NCI-H1930 (cell line): Measurements from ENCODE around the gene SHROOM3.
A peak's percentile ranks its signal among the peaks of the same experiment; 100 is the strongest.

Experiments used
- DNase-seq, 2 experiments: peaks; one replicate each; lab custom pipeline; 2025; lab: John Stamatoyannopoulos, UW

SHROOM3 gene

GRCh38 chr4:76569706-76570105, 134.7 kb downstream of the SHROOM3 start:
- no peak for DNase-seq

GRCh38 chr4:76570141-76570973, 135.3 kb downstream of the SHROOM3 start:
- no peak for DNase-seq

- DNase-seq = peak; percentile 10 to 69
Observed at GRCh38 chr4:76571274-76571673, 136.2 kb downstream of the SHROOM3 start.

- DNase-seq = no peak
Observed at GRCh38 chr4:76572224-76572623, 137.2 kb downstream of the SHROOM3 start.

GRCh38 chr4:76576824-76577223, 141.8 kb downstream of the SHROOM3 start:
- DNase-seq = no peak

- DNase-seq = no peak
Observed at GRCh38 chr4:76578002-76578560, 143.1 kb downstream of the SHROOM3 start.

GRCh38 chr4:76579596-76580375, 144.8 kb downstream of the SHROOM3 start:
- DNase-seq = peak in 1 of 2 experiments; percentile 38

GRCh38 chr4:76581077-76581962, 146.3 kb downstream of the SHROOM3 start:
- DNase-seq = no peak

GRCh38 chr4:76582074-76582816, 147.2 kb downstream of the SHROOM3 start:
- DNase-seq = no peak

- DNase-seq = no peak
Observed at GRCh38 chr4:76582817-76583087, 147.7 kb downstream of the SHROOM3 start.

- no peak for DNase-seq
Observed at GRCh38 chr4:76584241-76585152, 149.5 kb downstream of the SHROOM3 start.

- DNase-seq = no peak
Observed at GRCh38 chr4:76585272-76585671, 150.2 kb downstream of the SHROOM3 start.

- DNase-seq = peak; percentile 45 to 65
Observed at GRCh38 chr4:76585897-76586360, 150.9 kb downstream of the SHROOM3 start.

GRCh38 chr4:76588274-76588673, 153.2 kb downstream of the SHROOM3 start:
- no peak for DNase-seq

GRCh38 chr4:76589402-76589801, 154.4 kb downstream of the SHROOM3 start:
- DNase-seq = no peak

- DNase-seq = no peak
Observed at GRCh38 chr4:76589872-76590797, 155.1 kb downstream of the SHROOM3 start.

GRCh38 chr4:76590798-76591281, 155.8 kb downstream of the SHROOM3 start:
- no peak for DNase-seq

- no peak for DNase-seq
Observed at GRCh38 chr4:76591992-76592391, 157.0 kb downstream of the SHROOM3 start.

- DNase-seq = no peak
Observed at GRCh38 chr4:76592460-76592859, 157.4 kb downstream of the SHROOM3 start.
